IMR-90 (cell line): ENCODE results near the gene SRP19. TPM values are rescaled to one million over a fixed set of nuclear protein-coding genes. Genes with fewer than 3 reads are reported as not detected.

ENCODE experiments used
- ATAC-seq: fragments of 200-7000 bp; cut with Tn5 transposase; 2 replicates; pipeline ENCODE4 v1.9.1; 2020; ENCODE audit warnings: low read depth, mild to moderate bottlenecking, moderate library complexity
- BruUV-seq: library from RNA; stranded (reverse); fragments of 400-500 nt; replicated peaks from 2 replicates; lab custom pipeline; 2021; lab: Mats Ljungman, UMichigan
- CTCF ChIA-PET: fragments of 300-600 bp; formaldehyde crosslinking; extraction: SDS; loops from one replicate; lab custom pipeline; 2021; ENCODE audit warnings: antibody characterized with exemption; lab: Yijun Ruan, JAX
- POLR2A ChIA-PET: fragments of 300-600 bp; sonication (Branson Sonifier 250); formaldehyde crosslinking; loops from one replicate; lab custom pipeline; 2022; ENCODE audit warnings: antibody characterized with exemption; ENCODE audit not compliant: unreplicated experiment; lab: Charles Lee
- DNase-seq: peaks from one replicate; pipeline ENCODE4 v3.0.0; 2013
- H2AFZ ChIP-seq: replicated peaks from 2 replicates; pipeline ENCODE3; 2013; ENCODE audit warnings: low read length, mild to moderate bottlenecking; ENCODE audit not compliant: poor library complexity
- H2AK5ac ChIP-seq: 2 replicates; pipeline ENCODE4 v1.6.1; 2013; ENCODE audit warnings: low read depth, low read length, inconsistent platforms
- H2AK9ac ChIP-seq: replicated peaks from 2 replicates; pipeline ENCODE3; 2013; ENCODE audit warnings: mild to moderate bottlenecking, low read depth, low read length, moderate library complexity; ENCODE audit not compliant: poor library complexity
- H2BK120ac ChIP-seq: 2 replicates; pipeline ENCODE4 v1.6.1; 2013; ENCODE audit warnings: low read depth, low read length, inconsistent platforms
- H2BK15ac ChIP-seq: 3 replicates; pipeline ENCODE4 v1.6.1; 2013; ENCODE audit warnings: low read depth, low read length, inconsistent platforms
- H2BK20ac ChIP-seq: 2 replicates; pipeline ENCODE4 v1.6.1; 2013; ENCODE audit warnings: low read depth, mild to moderate bottlenecking, inconsistent platforms, low read length, moderate library complexity
- H2BK5ac ChIP-seq: 2 replicates; pipeline ENCODE4 v1.6.1; 2013; ENCODE audit warnings: mild to moderate bottlenecking, low read depth, low read length, inconsistent platforms; ENCODE audit not compliant: poor library complexity, severe bottlenecking
- H3K14ac ChIP-seq: replicated peaks from 2 replicates; pipeline ENCODE4 v1.6.1; 2013; ENCODE audit warnings: low read depth, low read length, inconsistent platforms
- H3K18ac ChIP-seq: 2 replicates; pipeline ENCODE4 v1.6.1; 2013; ENCODE audit warnings: low read depth, low read length, control low read depth
- H3K23ac ChIP-seq: 2 replicates; pipeline ENCODE4 v1.6.1; 2013; ENCODE audit warnings: low read depth, low read length, inconsistent platforms
- H3K27ac ChIP-seq: 2 replicates; pipeline ENCODE4 v1.5.1; 2013; ENCODE audit warnings: mild to moderate bottlenecking, control low read depth, low read length; ENCODE audit not compliant: insufficient read depth
- H3K27me3 ChIP-seq: 2 replicates; pipeline ENCODE4 v1.6.1; 2013; ENCODE audit warnings: low read length; ENCODE audit not compliant: control insufficient read depth, insufficient read depth
- H3K36me3 ChIP-seq: 2 replicates; pipeline ENCODE4 v1.6.1; 2013; ENCODE audit warnings: low read length, mixed read lengths; ENCODE audit not compliant: control insufficient read depth, insufficient read depth
- H3K4ac ChIP-seq: 2 replicates; pipeline ENCODE4 v1.6.1; 2013; ENCODE audit warnings: low read depth, low read length, inconsistent platforms
- H3K4me1 ChIP-seq: 2 replicates; pipeline ENCODE4 v1.6.1; 2013; ENCODE audit warnings: low read length, mixed read lengths; ENCODE audit not compliant: control insufficient read depth, insufficient read depth
- H3K4me2 ChIP-seq: 2 replicates; pipeline ENCODE4 v1.6.1; 2013; ENCODE audit warnings: low read depth, mild to moderate bottlenecking, control low read depth, low read length, moderate library complexity
- H3K4me3 ChIP-seq: 2 replicates; pipeline ENCODE4 v1.5.1; 2013; ENCODE audit warnings: low read depth, mild to moderate bottlenecking, control low read depth, low read length, moderate library complexity; ENCODE audit not compliant: insufficient read depth
- H3K56ac ChIP-seq: 2 replicates; pipeline ENCODE4 v1.6.1; 2013; ENCODE audit warnings: low read length, inconsistent platforms; ENCODE audit not compliant: insufficient read depth; ENCODE audit errors: extremely low read depth
- H3K79me1 ChIP-seq, 2 experiments: 2 replicates each; pipeline ENCODE4 v1.6.1; 2013; ENCODE audit warnings: low read length in 2 of 2, inconsistent platforms in 1 of 2, low read depth in 1 of 2
- H3K9ac ChIP-seq: 2 replicates; pipeline ENCODE4 v1.6.1; 2013; ENCODE audit warnings: low read depth, low read length, control low read depth
- H3K9me1 ChIP-seq: 2 replicates; pipeline ENCODE4 v1.6.1; 2013; ENCODE audit warnings: low read length, inconsistent platforms; ENCODE audit not compliant: insufficient read depth
- H3K9me3 ChIP-seq: 2 replicates; pipeline ENCODE4 v1.6.1; 2013; ENCODE audit warnings: low read length; ENCODE audit not compliant: control insufficient read depth, insufficient read depth
- H4K20me1 ChIP-seq: 2 replicates; pipeline ENCODE4 v1.6.1; 2013; ENCODE audit warnings: low read length, inconsistent platforms; ENCODE audit not compliant: insufficient read depth
- H4K5ac ChIP-seq: 2 replicates; pipeline ENCODE4 v1.6.1; 2013; ENCODE audit warnings: mild to moderate bottlenecking, low read depth, low read length, control low read depth
- H4K8ac ChIP-seq, 2 experiments: 2 replicates each; pipeline ENCODE4 v1.6.1; 2013; ENCODE audit warnings: low read depth in 2 of 2, low read length in 2 of 2, control low read depth in 1 of 2, inconsistent platforms in 1 of 2
- H4K91ac ChIP-seq: 2 replicates; pipeline ENCODE4 v1.6.1; 2013; ENCODE audit warnings: low read depth, low read length, inconsistent platforms; ENCODE audit not compliant: insufficient read depth
- BHLHE40 ChIP-seq: fragments of 150-350 bp; IDR thresholded peaks from 2 replicates; pipeline ENCODE4 v1.6.1; 2016; ENCODE audit warnings: mild to moderate bottlenecking, low read depth, low read length
- CEBPB ChIP-seq: IDR thresholded peaks from 2 replicates; pipeline ENCODE4 v1.6.1; 2012; ENCODE audit warnings: low read depth, low read length, improper control_type of control experiment
- CHD1 ChIP-seq: IDR thresholded peaks from 2 replicates; pipeline ENCODE4 v1.6.1; 2012; ENCODE audit warnings: low read depth, low read length, improper control_type of control experiment
- CTCF ChIP-seq: conservative IDR thresholded peaks from 2 replicates; pipeline ENCODE4 v1.5.1; 2012; ENCODE audit warnings: mild to moderate bottlenecking, low read depth, low read length, improper control_type of control experiment
- ELK1 ChIP-seq: fragments of 150-350 bp; IDR thresholded peaks from 2 replicates; pipeline ENCODE4 v1.6.1; 2016; ENCODE audit warnings: low read depth, mild to moderate bottlenecking, low read length, moderate library complexity, borderline replicate concordance
- FOS ChIP-seq: fragments of 150-350 bp; IDR thresholded peaks from 2 replicates; pipeline ENCODE4 v1.6.1; 2016; ENCODE audit warnings: low read depth, low read length
- MAFK ChIP-seq: IDR thresholded peaks from 2 replicates; pipeline ENCODE4 v1.6.1; 2012; ENCODE audit warnings: low read depth, low read length, improper control_type of control experiment
- MAZ ChIP-seq: IDR thresholded peaks from 2 replicates; pipeline ENCODE4 v1.6.1; 2012; ENCODE audit warnings: low read depth, mild to moderate bottlenecking, low read length, improper control_type of control experiment, moderate library complexity, borderline replicate concordance
- MXI1 ChIP-seq: IDR thresholded peaks from 2 replicates; pipeline ENCODE4 v1.6.1; 2012; ENCODE audit warnings: low read depth, mild to moderate bottlenecking, low read length, moderate library complexity, borderline replicate concordance
- NFE2L2 ChIP-seq: fragments of 150-350 bp; IDR thresholded peaks from 2 replicates; pipeline ENCODE4 v1.6.1; 2016; ENCODE audit warnings: low read depth, mild to moderate bottlenecking, low read length
- POLR2A ChIP-seq: IDR thresholded peaks from 2 replicates; pipeline ENCODE4 v1.6.1; 2012; ENCODE audit warnings: mild to moderate bottlenecking, low read depth, low read length
- RAD21 ChIP-seq: IDR thresholded peaks from 2 replicates; pipeline ENCODE4 v1.6.1; 2012; ENCODE audit warnings: low read length, improper control_type of control experiment
- RCOR1 ChIP-seq: IDR thresholded peaks from 2 replicates; pipeline ENCODE4 v1.6.1; 2012; ENCODE audit warnings: mild to moderate bottlenecking, low read length, improper control_type of control experiment; ENCODE audit not compliant: insufficient replicate concordance
- RFX5 ChIP-seq: IDR thresholded peaks from 2 replicates; pipeline ENCODE4 v1.8.0; 2012; ENCODE audit warnings: low read depth, mild to moderate bottlenecking, low read length, moderate library complexity
- SMC3 ChIP-seq: fragments of 150-350 bp; IDR thresholded peaks from 2 replicates; pipeline ENCODE4 v1.6.1; 2016; ENCODE audit warnings: low read depth, mild to moderate bottlenecking, antibody characterized with exemption, low read length, moderate library complexity
- USF2 ChIP-seq: fragments of 150-350 bp; IDR thresholded peaks from 2 replicates; pipeline ENCODE4 v1.6.1; 2017; ENCODE audit warnings: mild to moderate bottlenecking, antibody characterized with exemption, low read length, low read depth
- WGBS, 2 experiments: methylation state at CpG; one replicate each; pipeline versions ENCODE4 v1.1.5 to v1.1.7; 2013; ENCODE audit warnings: missing lambda C conversion rate in 2 of 2; ENCODE audit not compliant: insufficient read length in 1 of 2; ENCODE audit errors: extremely low coverage in 2 of 2; 5-methylcytosine and 5-hydroxymethylcytosine counted together
- dilution Hi-C: fragments of 300-500 bp; cut with HindIII; formaldehyde crosslinking; loops from one replicate; pipeline ENCODE4 v1.14.3; 2018; ENCODE audit warnings: low sequenced_read_pairs; ENCODE audit not compliant: unreplicated experiment
- in situ Hi-C: fragments of 300-500 bp; cut with MboI; formaldehyde crosslinking; loops from 3 replicates; pipeline ENCODE4 v1.14.3; 2019; ENCODE audit warnings: low sequenced_read_pairs, inconsistent platforms, mixed read lengths
- intact Hi-C: fragments of 100-400 bp; cut with micrococcal nuclease; formaldehyde crosslinking; loops from 2 replicates; pipeline ENCODE4 v1.10.0; 2022
- polyA plus RNA-seq, 3 experiments: library from polyadenylated mRNA; depleted of rRNA; stranded (reverse); fragments of >200 nt; gene quantifications; 2 replicates each; pipeline ENCODE4 v1.2.3, GENCODE V29; 2012; ENCODE audit warnings: low replicate concordance in 1 of 3
- total RNA-seq: library from RNA; depleted of rRNA; stranded (reverse); fragments of >200 nt; gene quantifications from 2 replicates; pipeline ENCODE4 v1.2.3, GENCODE V29; 2012

The SRP19 gene
- total and polyA plus RNA-seq, 2 of the 4 experiments (the other 2 are of a cell fraction): 10.0 to 61.5 TPM

DNA sequence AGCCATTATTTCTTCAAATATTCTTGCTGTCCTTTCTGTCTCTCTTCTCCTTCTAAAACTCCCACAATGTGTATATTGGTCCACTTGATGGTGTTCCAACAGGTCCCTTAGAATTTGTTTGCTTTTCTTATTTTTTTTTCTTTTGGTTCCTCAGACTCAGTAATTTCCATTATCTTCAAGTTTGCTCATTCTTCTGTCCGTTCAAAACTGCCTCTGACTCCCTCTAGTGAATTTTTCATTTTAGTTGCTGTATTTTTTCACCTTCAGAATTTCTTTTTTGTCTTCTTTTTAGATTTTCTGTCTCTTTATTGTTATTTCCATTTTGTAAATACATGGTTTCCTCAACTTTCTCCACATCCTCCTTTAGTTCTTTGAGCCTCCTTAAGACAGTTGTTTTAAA, 6.4 kb upstream of the SRP19 start:
- dilution Hi-C loops: no loop called here
- no peak overlapping the region for H3K14ac ChIP-seq
- H2BK5ac ChIP-seq: no peak overlapping the region
- no peak overlapping the region for H3K23ac ChIP-seq
- ATAC-seq (no peak), DNase-seq (no peak)
- H2AK5ac ChIP-seq: no peak overlapping the region
- no peaks in the 10 kb centered on the region for H3K79me1 ChIP-seq
- POLR2A ChIA-PET: no interaction called here
- CTCF ChIA-PET: interaction anchor here (0.6 to 0.7 kb wide), 2 partner anchors 31 to 221 kb away, joined by 3 read pairs; no protein-coding TSS in a partner anchor
- H3K4ac ChIP-seq: no peak overlapping the region
- peaks cover 4% of the 10 kb centered on the region for H3K27me3 ChIP-seq
- H3K56ac ChIP-seq: no peak overlapping the region
- H4K5ac ChIP-seq: no peak overlapping the region
- WGBS, 2 experiments: no CpG with 5 or more reads among the region's 1 CpG
- H3K9ac ChIP-seq: no peak overlapping the region
- H4K8ac ChIP-seq: no peak overlapping the region
- H3K9me1 ChIP-seq: no peaks in the 10 kb centered on the region
- in situ Hi-C loops: no loop called here
- no peak overlapping the region for H3K4me3 ChIP-seq
- BruUV-seq: no TSS peak
- no peak overlapping the region for H3K27ac ChIP-seq
- no peaks in the 10 kb centered on the region for H3K4me1 ChIP-seq
- no peaks in the 10 kb centered on the region for H4K20me1 ChIP-seq
- H2AFZ ChIP-seq: no peak overlapping the region
- no peaks in the 10 kb centered on the region for H3K36me3 ChIP-seq
- no peak overlapping the region for H3K4me2 ChIP-seq
- no peak for TF ChIP-seq RFX5
- TF ChIP-seq CTCF: no peak
- no peak for TF ChIP-seq MAZ
- TF ChIP-seq ELK1: no peak
- TF ChIP-seq MXI1: no peak
- no peak for TF ChIP-seq POLR2A
- TF ChIP-seq BHLHE40: no peak
- no peak for TF ChIP-seq SMC3
- no peak for TF ChIP-seq CEBPB
- no peak for TF ChIP-seq CHD1
- no peak for TF ChIP-seq FOS
- no peak for TF ChIP-seq RCOR1
- TF ChIP-seq USF2: no peak
- TF ChIP-seq RAD21: no peak
- TF ChIP-seq NFE2L2: no peak
- TF ChIP-seq MAFK: no peak
- no peak overlapping the region for H2BK15ac ChIP-seq
- H3K18ac ChIP-seq: no peak overlapping the region
- intact Hi-C loops: loop anchor here (10.0 kb wide), 1 partner anchor 150 kb away; no protein-coding TSS in a partner anchor
- H4K91ac ChIP-seq: no peak overlapping the region
- no peak overlapping the region for H2BK20ac ChIP-seq
- H3K9me3 ChIP-seq: peaks cover 2% of the 10 kb centered on the region; the same call in 1 of the 2 replicates
- no peak overlapping the region for H2AK9ac ChIP-seq
- no peak overlapping the region for H2BK120ac ChIP-seq
